ENCODE measurements around the gene FKBP15.

- no peak for TF ChIP-seq CTCF (tag by site-specific recombination; IDR thresholded peaks at IDR 0.05)
- TF ChIP-seq SETDB1 (IDR thresholded peaks at IDR 0.05; ENCODE audit: insufficient read length, low read length), result no peak
- TF ChIP-seq ZNF449 (tag by site-specific recombination; IDR thresholded peaks at IDR 0.05), result no peak
- TF ChIP-seq YY1 (tag by site-specific recombination; IDR thresholded peaks at IDR 0.05), result no peak
- TF ChIP-seq ZNF521 (tag by site-specific recombination; IDR thresholded peaks at IDR 0.05), result no peak
- no peak for TF ChIP-seq PRDM1 (tag by site-specific recombination; IDR thresholded peaks at IDR 0.05)
- TF ChIP-seq REST (tag by site-specific recombination; IDR thresholded peaks at IDR 0.05), result no peak
- TF ChIP-seq ZNF211 (tag by site-specific recombination; IDR thresholded peaks at IDR 0.05; ENCODE audit: low read depth), result no peak
- TF ChIP-seq ZNF10 (tag by site-specific recombination; IDR thresholded peaks at IDR 0.05), result no peak
- no peak for TF ChIP-seq ZNF654 (tag by site-specific recombination; IDR thresholded peaks at IDR 0.05; ENCODE audit: low read depth)
- no peak for TF ChIP-seq ZNF433 (tag by site-specific recombination; IDR thresholded peaks at IDR 0.05; ENCODE audit: low read depth)
- no peak for TF ChIP-seq ZNF274 (IDR thresholded peaks at IDR 0.05; ENCODE audit: low read length)
- no peak for TF ChIP-seq ZNF274 (tag by site-specific recombination; IDR thresholded peaks at IDR 0.05; ENCODE audit: borderline replicate concordance)
- TF ChIP-seq ZNF292 (tag by site-specific recombination; IDR thresholded peaks at IDR 0.05; ENCODE audit: borderline replicate concordance, low read depth), result no peak
Observed at GRCh38 chr9:113269355-113269754, 48.3 kb upstream of the FKBP15 start.

Measured in HEK293 (cell line).